H1 (cell line): ENCODE results near the gene NDST4.

Experiments
- CTCF ChIP-seq, 3 experiments: IDR thresholded peaks; 1 replicate in 2 of 3; 2 replicates in 1 of 3; pipeline versions ENCODE4 v1.5.1 to v1.6.1; 2011; ENCODE audit warnings: low read length in 3 of 3, mild to moderate bottlenecking in 3 of 3, inconsistent platforms in 2 of 3, low read depth in 1 of 3, moderate library complexity in 1 of 3; ENCODE audit not compliant: insufficient read depth in 1 of 3; ENCODE audit errors: control extremely low read depth in 1 of 3
- KDM1A ChIP-seq: fragments of 200-600, 300-600 bp; sonication (generic); IDR thresholded peaks from 2 replicates; pipeline ENCODE4 v1.7.1; 2016; ENCODE audit warnings: mild to moderate bottlenecking, low read length, borderline replicate concordance
- MAFK ChIP-seq: IDR thresholded peaks from 2 replicates; pipeline ENCODE4 v1.6.1; 2012; ENCODE audit warnings: low read depth, mild to moderate bottlenecking, improper control_type of control experiment, low read length
- POLR2A ChIP-seq, 2 experiments: IDR thresholded peaks; 1 replicate in 1 of 2; 2 replicates in 1 of 2; pipeline ENCODE4 v1.6.1; 2011; ENCODE audit warnings: low read depth in 2 of 2, low read length in 2 of 2, mild to moderate bottlenecking in 2 of 2; ENCODE audit errors: control extremely low read depth in 1 of 2
- POLR2AphosphoS5 ChIP-seq: IDR thresholded peaks from 2 replicates; pipeline ENCODE4 v1.6.1; 2011; ENCODE audit warnings: low read depth, low read length
- RAD21 ChIP-seq, 2 experiments: IDR thresholded peaks in 1 of 2; conservative IDR thresholded peaks in 1 of 2; 2 replicates each; pipeline ENCODE4 v1.6.1; 2011; ENCODE audit warnings: low read depth in 2 of 2, low read length in 2 of 2, improper control_type of control experiment in 1 of 2, inconsistent platforms in 1 of 2, mild to moderate bottlenecking in 1 of 2, moderate library complexity in 1 of 2

GRCh38 chr4:114924311-114924710 is 189.1 kb downstream of the NDST4 start:
- TF ChIP-seq KDM1A (no peak), RAD21 (IDR thresholded peaks at IDR 0.05 in 1 of 2, conservative IDR thresholded peaks at IDR 0.05 in 1 of 2; ENCODE audit: low read depth in 2 of 2, low read length in 2 of 2) (no peak), POLR2AphosphoS5 (no peak), CTCF (IDR thresholded peaks at IDR 0.05; ENCODE audit: control extremely low read depth in 1 of 3, insufficient read depth in 1 of 3, low read depth in 1 of 3, low read length in 3 of 3) (no peak), POLR2A (IDR thresholded peaks at IDR 0.05; ENCODE audit: control extremely low read depth in 1 of 2, low read depth in 2 of 2, low read length in 2 of 2) (no peak), MAFK (no peak)
